Measurements from ENCODE around the gene EIF4E3.

Gene EIF4E3

GRCh38 chr3:71722693-71723092 lies 2.5 kb downstream of the EIF4E3 start:
- DNase-seq, result no peak

- no peak for DNase-seq
Measured at GRCh38 chr3:71721651-71722157, 3.5 kb downstream of the EIF4E3 start.

GRCh38 chr3:71721002-71721401 lies 4.2 kb downstream of the EIF4E3 start:
- DNase-seq, result no peak

GRCh38 chr3:71718072-71718471 lies 7.1 kb downstream of the EIF4E3 start:
- no peak for DNase-seq

- DNase-seq, result no peak
Measured at GRCh38 chr3:71714595-71714994, 10.6 kb downstream of the EIF4E3 start.

GRCh38 chr3:71713041-71713440 lies 12.2 kb downstream of the EIF4E3 start:
- peak; percentile 89 for DNase-seq

GRCh38 chr3:71710906-71711494 lies 14.2 kb downstream of the EIF4E3 start:
- peak; percentile 32 for DNase-seq

GRCh38 chr3:71709908-71710511 lies 15.2 kb downstream of the EIF4E3 start:
- DNase-seq, result no peak

GRCh38 chr3:71708476-71709105 lies 16.6 kb downstream of the EIF4E3 start:
- DNase-seq, result no peak

- DNase-seq, result no peak
Measured at GRCh38 chr3:71707595-71707994, 17.6 kb downstream of the EIF4E3 start.

- DNase-seq, result no peak
Measured at GRCh38 chr3:71705681-71706080, 19.5 kb downstream of the EIF4E3 start.

GRCh38 chr3:71704915-71705314 lies 20.3 kb downstream of the EIF4E3 start:
- no peak for DNase-seq

GRCh38 chr3:71703797-71704196 lies 21.4 kb downstream of the EIF4E3 start:
- DNase-seq, result no peak

- DNase-seq, result no peak
Measured at GRCh38 chr3:71702131-71703024, 22.8 kb downstream of the EIF4E3 start.

GRCh38 chr3:71701251-71701762 lies 23.9 kb downstream of the EIF4E3 start:
- no peak for DNase-seq

GRCh38 chr3:71695000-71695482 lies 30.2 kb downstream of the EIF4E3 start:
- no peak for DNase-seq

GRCh38 chr3:71694358-71694999 lies 30.7 kb downstream of the EIF4E3 start:
- no peak for DNase-seq

- DNase-seq, result no peak
Measured at GRCh38 chr3:71693641-71694040, 31.6 kb downstream of the EIF4E3 start.

GRCh38 chr3:71692139-71692538 lies 33.1 kb downstream of the EIF4E3 start:
- no peak for DNase-seq

- no peak for DNase-seq
Measured at GRCh38 chr3:71690341-71690841, 34.8 kb downstream of the EIF4E3 start.

GRCh38 chr3:71689291-71689690 lies 35.9 kb downstream of the EIF4E3 start:
- DNase-seq, result no peak

- DNase-seq, result no peak
Measured at GRCh38 chr3:71688121-71688520, 37.1 kb downstream of the EIF4E3 start.

Measured in NCI-H748 treated with DMSO at 0.1 percent for 48 hours (cell line).